ENCODE measurements around the gene KIF6. TPM values are rescaled to one million over a fixed set of nuclear protein-coding genes. Genes with fewer than 3 reads are reported as not detected.

Gene KIF6
- total RNA-seq, 1 donor from 2014 or later, result 1.5 TPM

DNA sequence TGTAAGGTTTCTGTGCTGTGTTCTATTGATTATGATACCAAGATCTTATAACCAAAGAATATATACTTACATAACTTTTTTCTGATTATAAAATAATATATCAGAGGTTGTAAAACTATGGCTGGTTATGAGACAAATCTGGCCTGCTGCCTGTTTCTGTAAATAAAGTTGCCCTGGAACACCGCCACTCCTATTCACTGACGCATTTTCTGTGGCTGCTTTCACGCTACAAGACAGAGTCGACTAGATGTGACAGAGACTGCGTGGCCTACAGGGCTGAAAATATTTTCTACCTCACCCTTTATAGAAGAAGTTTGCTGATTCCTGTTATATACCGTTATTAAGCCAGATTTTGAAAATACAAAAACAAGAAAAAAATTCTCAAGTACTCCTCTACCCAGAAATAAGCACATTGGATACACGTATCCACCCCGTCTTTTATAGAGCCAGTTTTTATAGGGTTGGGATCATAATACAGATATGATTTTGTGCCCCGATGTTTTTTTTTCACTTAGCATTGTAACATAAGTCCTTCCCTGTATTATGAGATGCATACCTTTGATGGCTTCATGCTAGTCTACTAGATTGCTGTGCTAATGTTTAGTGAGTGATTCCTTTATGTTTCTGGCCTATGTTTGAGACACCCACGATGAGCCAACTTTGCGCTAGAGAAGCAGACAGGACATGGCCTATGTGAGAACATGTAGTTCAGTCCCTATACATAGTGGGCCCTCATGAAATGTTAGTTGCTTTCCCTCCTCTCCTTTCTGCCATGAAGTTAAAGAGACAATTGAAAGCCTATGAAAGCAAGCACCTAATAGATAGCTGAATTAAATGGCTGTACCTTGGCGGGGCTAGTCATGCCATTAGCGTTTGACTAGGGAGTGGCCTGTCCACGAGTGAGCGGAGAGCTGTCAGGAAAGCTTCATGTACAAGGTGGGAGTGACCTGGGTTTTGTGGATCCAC is 304.6 kb downstream of the KIF6 start:
- Mint-ChIP-seq H3K4me3 (no peak overlapping the region), H3K4me1 (peaks cover 25% of the 10 kb centered on the region)
- TF ChIP-seq, protein P1, sequence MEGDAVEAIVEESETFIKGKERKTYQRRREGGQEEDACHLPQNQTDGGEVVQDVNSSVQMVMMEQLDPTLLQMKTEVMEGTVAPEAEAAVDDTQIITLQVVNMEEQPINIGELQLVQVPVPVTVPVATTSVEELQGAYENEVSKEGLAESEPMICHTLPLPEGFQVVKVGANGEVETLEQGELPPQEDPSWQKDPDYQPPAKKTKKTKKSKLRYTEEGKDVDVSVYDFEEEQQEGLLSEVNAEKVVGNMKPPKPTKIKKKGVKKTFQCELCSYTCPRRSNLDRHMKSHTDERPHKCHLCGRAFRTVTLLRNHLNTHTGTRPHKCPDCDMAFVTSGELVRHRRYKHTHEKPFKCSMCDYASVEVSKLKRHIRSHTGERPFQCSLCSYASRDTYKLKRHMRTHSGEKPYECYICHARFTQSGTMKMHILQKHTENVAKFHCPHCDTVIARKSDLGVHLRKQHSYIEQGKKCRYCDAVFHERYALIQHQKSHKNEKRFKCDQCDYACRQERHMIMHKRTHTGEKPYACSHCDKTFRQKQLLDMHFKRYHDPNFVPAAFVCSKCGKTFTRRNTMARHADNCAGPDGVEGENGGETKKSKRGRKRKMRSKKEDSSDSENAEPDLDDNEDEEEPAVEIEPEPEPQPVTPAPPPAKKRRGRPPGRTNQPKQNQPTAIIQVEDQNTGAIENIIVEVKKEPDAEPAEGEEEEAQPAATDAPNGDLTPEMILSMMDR (conservative IDR thresholded peaks at IDR 0.05), result no peak

DNA sequence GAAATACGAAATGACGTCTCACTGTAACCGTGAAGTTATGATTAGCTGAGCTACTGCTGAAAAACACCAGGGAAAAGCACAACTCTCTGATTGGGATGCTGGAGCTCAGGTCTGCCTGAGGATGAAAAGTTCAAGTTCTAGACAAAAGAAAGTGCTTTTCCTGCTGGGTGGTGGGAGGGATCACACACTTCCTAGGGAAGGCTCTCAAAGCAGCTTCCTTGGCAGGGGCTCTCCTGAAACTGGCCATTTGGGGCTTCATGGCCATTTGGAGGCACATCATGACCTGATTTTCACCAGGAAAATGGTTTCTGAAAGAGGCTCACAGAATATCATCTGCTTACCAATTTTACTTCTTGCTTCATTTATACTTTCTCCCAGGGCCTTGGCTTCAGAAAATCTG is 305.6 kb downstream of the KIF6 start:
- Mint-ChIP-seq H3K4me3 (no peak overlapping the region), H3K27me3 (ENCODE audit: low read depth) (no peaks in the 10 kb centered on the region), H3K36me3 (ENCODE audit: low read depth) (no peaks in the 10 kb centered on the region), H3K9me3 (no peaks in the 10 kb centered on the region), H3K27ac (ENCODE audit: unreplicated experiment) (no peak overlapping the region), H3K4me1 (peaks cover 27% of the 10 kb centered on the region)
- no peak for DNase-seq (ENCODE audit: low read depth, low spot score)
- TF ChIP-seq, protein P1 (conservative IDR thresholded peaks at IDR 0.05), result no peak

More for the DNA sequence above, 304.6 kb downstream of the KIF6 start:
- H3K9me3 Mint-ChIP-seq, result no peaks in the 10 kb centered on the region
- H3K27me3 Mint-ChIP-seq (ENCODE audit: low read depth), result no peaks in the 10 kb centered on the region
- no peaks in the 10 kb centered on the region for H3K36me3 Mint-ChIP-seq (ENCODE audit: low read depth)
- no peak overlapping the region for H3K27ac Mint-ChIP-seq (ENCODE audit: unreplicated experiment)
- no peak for DNase-seq (ENCODE audit: low read depth, low spot score)

DNA sequence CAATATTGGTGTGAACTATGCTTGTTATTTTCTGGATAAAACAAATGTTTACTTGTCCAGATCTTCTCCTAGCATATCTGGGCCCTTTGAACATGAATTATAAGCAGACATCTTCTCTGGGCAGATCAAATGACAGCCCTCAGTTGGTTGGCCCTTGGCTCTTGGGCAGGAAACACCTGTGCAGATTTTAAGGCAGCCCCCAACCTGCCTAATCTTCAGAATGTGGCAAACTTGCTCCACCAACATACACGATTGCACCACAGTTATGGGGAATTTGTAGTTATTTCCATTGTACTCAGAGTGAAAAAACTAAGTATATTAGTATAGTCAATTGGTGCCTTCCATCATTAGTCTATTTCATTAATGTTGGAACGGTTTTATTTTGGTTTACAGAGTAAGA is 307.8 kb downstream of the KIF6 start:
- peaks cover 27% of the 10 kb centered on the region for H3K4me1 Mint-ChIP-seq
- TF ChIP-seq, protein P1 (conservative IDR thresholded peaks at IDR 0.05), result no peak
- DNase-seq (ENCODE audit: low read depth, low spot score), result no peak
- no peak overlapping the region for H3K4me3 Mint-ChIP-seq
- H3K36me3 Mint-ChIP-seq (ENCODE audit: low read depth), result no peaks in the 10 kb centered on the region
- H3K27ac Mint-ChIP-seq (ENCODE audit: unreplicated experiment), result no peak overlapping the region
- no peaks in the 10 kb centered on the region for H3K27me3 Mint-ChIP-seq (ENCODE audit: low read depth)
- no peaks in the 10 kb centered on the region for H3K9me3 Mint-ChIP-seq

DNA sequence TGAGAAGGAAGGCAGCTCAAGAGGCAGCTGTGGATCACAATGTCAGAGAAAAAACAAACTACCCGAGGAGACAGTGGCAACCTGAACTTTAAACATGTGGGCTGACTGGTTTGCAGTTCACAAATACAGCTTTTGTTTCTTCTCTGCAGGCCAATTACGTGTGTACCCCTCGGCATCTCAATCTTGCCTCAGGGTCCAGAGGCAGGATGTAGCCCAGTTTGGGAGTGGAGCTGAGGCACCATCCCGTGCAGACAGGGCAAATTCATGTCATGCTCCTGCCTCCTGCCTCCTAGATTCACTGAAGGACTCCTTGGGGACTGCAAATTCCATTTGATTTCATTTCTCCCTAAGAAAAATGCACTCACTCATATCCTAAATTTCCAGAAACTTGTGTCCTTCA is 308.5 kb downstream of the KIF6 start:
- Mint-ChIP-seq H3K27me3 (ENCODE audit: low read depth) (no peaks in the 10 kb centered on the region), H3K4me3 (no peak overlapping the region), H3K4me1 (peaks cover 26% of the 10 kb centered on the region), H3K9me3 (no peaks in the 10 kb centered on the region), H3K36me3 (ENCODE audit: low read depth) (no peaks in the 10 kb centered on the region), H3K27ac (ENCODE audit: unreplicated experiment) (peak overlapping the region; percentile 31)
- DNase-seq (ENCODE audit: low read depth, low spot score), result no peak
- TF ChIP-seq, protein P1 (conservative IDR thresholded peaks at IDR 0.05), result no peak

DNA sequence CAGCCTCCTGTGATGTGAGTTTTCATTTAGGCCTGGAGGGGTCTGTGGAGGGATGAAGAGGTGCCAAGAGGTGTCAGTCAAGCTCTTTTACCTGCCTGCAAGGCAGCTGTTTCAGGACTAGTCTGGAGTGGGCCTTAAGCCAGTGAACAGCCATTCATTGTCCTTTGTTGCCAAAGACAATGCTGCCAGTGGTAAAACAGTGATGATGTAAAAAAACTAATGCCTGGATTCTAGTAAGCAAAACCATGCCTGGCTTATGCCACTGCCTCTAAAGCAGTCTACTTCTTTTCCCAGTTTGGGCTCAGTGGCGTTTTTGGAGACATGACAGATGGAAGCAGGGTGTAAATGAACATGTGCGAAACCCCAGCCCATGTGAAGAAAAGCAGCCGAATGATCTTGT is 309.2 kb downstream of the KIF6 start:
- Mint-ChIP-seq H3K27ac (ENCODE audit: unreplicated experiment) (peak overlapping the region; percentile 31), H3K9me3 (no peaks in the 10 kb centered on the region), H3K4me3 (no peak overlapping the region), H3K36me3 (ENCODE audit: low read depth) (no peaks in the 10 kb centered on the region), H3K27me3 (ENCODE audit: low read depth) (no peaks in the 10 kb centered on the region), H3K4me1 (peaks cover 26% of the 10 kb centered on the region)
- DNase-seq (ENCODE audit: low read depth, low spot score), result no peak
- TF ChIP-seq, protein P1 (conservative IDR thresholded peaks at IDR 0.05), result no peak
